HCT116 (cell line): ENCODE results near the gene DPM2. TPM values are rescaled to one million over a fixed set of nuclear protein-coding genes. Genes with fewer than 3 reads are reported as not detected.
A peak's percentile ranks its signal among the peaks of the same experiment; 100 is the strongest.

Experiments
- ATAC-seq: fragments of 200-7000 bp; cut with Tn5 transposase; 2 replicates; pipeline ENCODE4 v1.9.1; 2020; ENCODE audit warnings: mild to moderate bottlenecking, moderate library complexity
- BruUV-seq: library from RNA; stranded (reverse); fragments of 400-500 nt; replicated peaks from 2 replicates; lab custom pipeline; 2021; lab: Mats Ljungman, UMichigan
- CTCF ChIA-PET: fragments of 300-600 bp; sonication (Branson Sonifier 250); formaldehyde crosslinking; loops from one replicate; lab custom pipeline; 2021; ENCODE audit warnings: antibody characterized with exemption; lab: Charles Lee
- POLR2A ChIA-PET: fragments of 300-600, 350-600 bp; sonication (Branson Sonifier 250); formaldehyde crosslinking; loops from one replicate; lab custom pipeline; 2021; ENCODE audit warnings: antibody characterized with exemption; lab: Charles Lee
- RAD21 ChIA-PET, 2 experiments: fragments of 300-600 bp; sonication (Branson Sonifier 250); formaldehyde crosslinking; loops; one replicate each; lab custom pipeline; 2023; ENCODE audit warnings: low total read pairs in 2 of 2; ENCODE audit not compliant: uncharacterized antibody in 2 of 2, unreplicated experiment in 2 of 2, low non-redundant PET in 1 of 2; lab: Charles Lee
- DNase-seq: peaks from one replicate; pipeline ENCODE4 v3.0.0-alpha.2; 2010; ENCODE audit warnings: low read depth, low spot score
- H2AFZ ChIP-seq: fragments of 200-600 bp; shearing (Covaris generic), sonication (generic); 2 replicates; pipeline ENCODE4 v1.6.1; 2017; ENCODE audit warnings: low read depth, mixed run types, mixed read lengths, antibody characterized with exemption, low read length; ENCODE audit not compliant: poor library complexity, severe bottlenecking
- H3K27ac ChIP-seq: 2 replicates; pipeline ENCODE4 v1.5.1; 2012; ENCODE audit warnings: low read depth, low read length
- H3K27me3 ChIP-seq: fragments of 200-600 bp; sonication (generic); 2 replicates; pipeline ENCODE4 v1.6.1; 2016; ENCODE audit warnings: mixed run types, low read length, mixed read lengths; ENCODE audit not compliant: insufficient read depth
- H3K36me3 ChIP-seq, 2 experiments: fragments of 200-500 bp in 1 of 2; fragments of 200-600 bp in 1 of 2; sonication (Bioruptor generic) in 1 of 2; sonication (generic) in 1 of 2; 2 replicates each; pipeline versions ENCODE4 v1.5.1 to v1.6.1; 2014 to 2016; ENCODE audit warnings: low read length in 2 of 2, inconsistent platforms in 1 of 2, mixed read lengths in 1 of 2, mixed run types in 1 of 2; ENCODE audit not compliant: insufficient read depth in 2 of 2, control insufficient read depth in 1 of 2
- H3K4me1 ChIP-seq, 2 experiments: fragments of 200-600 bp in 1 of 2; sonication (generic) in 1 of 2; 2 replicates each; pipeline versions ENCODE4 v1.5.1 to v1.6.1; 2012 to 2017; ENCODE audit warnings: low read length in 2 of 2, inconsistent platforms in 1 of 2, mild to moderate bottlenecking in 1 of 2, mixed read lengths in 1 of 2, mixed run types in 1 of 2, moderate library complexity in 1 of 2; ENCODE audit not compliant: insufficient read depth in 2 of 2, control insufficient read depth in 1 of 2
- H3K4me2 ChIP-seq: fragments of 200-600 bp; sonication (generic); 2 replicates; pipeline ENCODE4 v1.6.1; 2017; ENCODE audit warnings: mixed run types, low read length, mixed read lengths
- H3K4me3 ChIP-seq, 2 experiments: fragments of 200-600 bp in 1 of 2; sonication (generic) in 1 of 2; replicated peaks in 1 of 2; 2 replicates each; pipeline ENCODE4 v1.5.1; 2011 to 2016; ENCODE audit warnings: low read length in 2 of 2, control low read depth in 1 of 2, low read depth in 1 of 2, mild to moderate bottlenecking in 1 of 2, mixed read lengths in 1 of 2, mixed run types in 1 of 2
- H3K79me2 ChIP-seq: fragments of 200-600 bp; sonication (generic); 2 replicates; pipeline ENCODE4 v1.6.1; 2017; ENCODE audit warnings: mild to moderate bottlenecking, mixed run types, low read length, moderate library complexity, mixed read lengths; ENCODE audit not compliant: insufficient read depth
- H3K9ac ChIP-seq: fragments of 200-600 bp; sonication (generic); 2 replicates; pipeline ENCODE4 v1.6.1; 2016; ENCODE audit warnings: low read length, mixed read lengths
- H3K9me2 ChIP-seq: fragments of 200-600 bp; sonication (generic), shearing (Covaris generic); 2 replicates; pipeline ENCODE4 v1.6.1; 2017; ENCODE audit warnings: mixed run types, mild to moderate bottlenecking, moderate library complexity; ENCODE audit not compliant: insufficient read depth
- H3K9me3 ChIP-seq, 2 experiments: fragments of 200-500 bp in 1 of 2; fragments of 200-600 bp in 1 of 2; sonication (Bioruptor generic) in 1 of 2; sonication (generic) in 1 of 2; 2 replicates each; pipeline ENCODE4 v1.6.1; 2014 to 2017; ENCODE audit warnings: low read length in 2 of 2, mixed read lengths in 2 of 2, inconsistent platforms in 1 of 2, low read depth in 1 of 2, mild to moderate bottlenecking in 1 of 2, mixed run types in 1 of 2, moderate library complexity in 1 of 2; ENCODE audit not compliant: control insufficient read depth in 1 of 2, insufficient read depth in 1 of 2
- H4K20me1 ChIP-seq: fragments of 200-600 bp; sonication (generic), shearing (Covaris generic); 2 replicates; pipeline ENCODE4 v1.6.1; 2017; ENCODE audit warnings: mixed run types, mild to moderate bottlenecking, moderate library complexity; ENCODE audit not compliant: insufficient read depth
- CBX3 ChIP-seq: IDR thresholded peaks from 2 replicates; pipeline ENCODE4 v1.6.1; 2012; ENCODE audit warnings: low read depth
- JUND ChIP-seq: IDR thresholded peaks from 2 replicates; pipeline ENCODE4 v1.6.1; 2012
- POLR2A ChIP-seq: IDR thresholded peaks from 2 replicates; pipeline ENCODE4 v1.7.0; 2011; ENCODE audit warnings: borderline replicate concordance; ENCODE audit not compliant: insufficient read depth, insufficient read length; ENCODE audit errors: extremely low read depth
- SP1 ChIP-seq: IDR thresholded peaks from 2 replicates; pipeline ENCODE4 v1.6.1; 2012; ENCODE audit warnings: low read depth
- ZNF274 ChIP-seq: fragments of 200-500 bp; sonication (Bioruptor generic); IDR thresholded peaks from 2 replicates; pipeline ENCODE4 v1.6.1; 2014; ENCODE audit warnings: mild to moderate bottlenecking, low read depth, low read length, inconsistent platforms
- intact Hi-C: fragments of 100-400 bp; cut with micrococcal nuclease; formaldehyde crosslinking; loops from 2 replicates; pipeline ENCODE4 v1.10.0; 2022
- total RNA-seq: library from RNA; stranded (reverse); gene quantifications from one replicate; pipeline ENCODE4 v1.2.1, GENCODE V29; 2021; ENCODE audit not compliant: unreplicated experiment
- TF ChIP-seq, protein P1 (sequence below): IDR thresholded peaks from 2 replicates; pipeline ENCODE4 v1.6.1; 2012
- TF ChIP-seq, protein P2 (sequence below): IDR thresholded peaks from 2 replicates; pipeline ENCODE4 v1.6.1; 2012; ENCODE audit warnings: low read depth

The DPM2 gene
- total RNA-seq, 1 experiment from 2014 or later, result 54.6 TPM

DNA sequence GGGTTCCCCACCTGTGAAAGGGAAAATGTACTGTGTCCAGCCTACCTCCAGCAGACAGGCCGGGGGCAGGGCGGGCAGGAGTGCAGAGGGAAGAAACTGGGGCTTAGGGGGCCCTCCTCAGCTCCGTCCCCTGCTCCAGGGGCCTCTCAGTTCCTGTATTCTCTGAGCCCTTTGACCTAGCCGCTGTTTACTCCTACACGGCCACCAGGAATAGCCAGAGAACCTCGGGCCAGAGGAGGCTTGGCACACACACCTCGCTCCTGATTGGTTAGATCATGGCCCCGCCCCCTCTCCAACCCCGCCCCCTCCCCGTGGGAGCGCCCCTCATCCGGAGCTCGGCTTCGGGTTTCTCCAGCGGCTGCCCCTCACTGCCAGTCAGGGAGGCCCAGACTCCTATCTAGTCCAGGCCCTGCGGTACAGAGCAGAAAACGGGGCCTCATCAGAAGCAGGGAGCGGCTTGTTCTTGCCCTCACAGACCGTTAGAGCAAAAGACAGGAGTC lies 40.4 kb downstream of the DPM2 start (continued):
- TF ChIP-seq JUND, result no peak

DNA sequence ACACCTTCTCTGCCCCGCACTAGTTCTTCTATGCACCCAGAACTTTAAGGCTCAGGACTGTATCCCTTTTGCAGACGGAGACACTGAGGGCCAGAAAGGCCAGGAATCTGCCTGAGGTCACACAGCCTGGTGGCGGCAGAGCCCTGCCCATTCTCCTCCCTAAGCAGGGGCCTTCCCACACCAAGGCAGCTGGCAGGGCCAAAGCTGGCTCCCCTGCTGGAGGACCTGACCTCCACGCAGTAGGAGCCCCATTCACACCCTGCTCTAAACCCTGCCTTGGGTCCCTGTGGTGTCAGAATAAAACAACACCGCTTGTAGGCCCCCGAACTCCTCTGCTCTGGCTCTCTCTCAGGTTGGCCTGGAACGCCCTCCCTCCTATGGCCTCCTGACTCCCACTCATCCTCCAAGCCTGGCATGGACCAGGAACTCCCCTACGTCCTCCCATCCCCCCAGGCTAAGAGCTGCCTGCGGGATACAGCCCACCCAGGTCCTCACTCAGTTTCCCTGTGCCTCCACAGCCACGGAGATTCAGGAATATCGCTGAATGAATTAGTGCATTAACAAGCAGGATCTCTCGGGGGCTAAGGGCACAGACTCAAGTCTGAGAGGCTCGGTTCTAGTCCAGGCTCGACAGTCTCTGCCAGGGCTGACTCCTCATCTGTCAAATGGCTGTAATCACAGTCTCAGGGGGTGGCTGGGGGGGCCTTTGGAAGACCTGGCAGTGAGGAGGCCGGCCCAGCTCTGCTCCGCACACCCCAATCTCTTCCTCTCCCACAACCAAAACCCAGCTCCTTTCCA lies 41.1 kb downstream of the DPM2 start:
- ChIA-PET POLR2A (interaction anchor here (1.3 to 2.2 kb wide), 2 partner anchors 20 to 23 kb away, joined by 3 to 6 read pairs; no protein-coding TSS in a partner anchor), RAD21 (interaction anchor here in 1 of 2 experiments (1.0 kb wide), 1 partner anchor 20 kb away, joined by 3 read pairs; the partner anchor contains the start of gene ST6GALNAC4), CTCF (interaction anchor here (1.5 kb wide), 1 partner anchor 27 kb away, joined by 5 read pairs; no protein-coding TSS in a partner anchor)
- Histone ChIP-seq H3K4me2 (peak overlapping the region; percentile 94; the same call in 1 of the 2 replicates), H4K20me1 (no peaks in the 10 kb centered on the region), H3K4me3 (no peak overlapping the region), H3K9me3 (peaks cover 0 to 15% of the 10 kb centered on the region in 2 experiments; a peak in 2 of 4 replicates), H3K27ac (peak overlapping the region; percentile 31; the same call in 1 of the 2 replicates), H3K9ac (no peak overlapping the region), H2AFZ (no peak overlapping the region), H3K27me3 (no peaks in the 10 kb centered on the region), H3K79me2 (peaks cover 3% of the 10 kb centered on the region; the same call in 1 of the 2 replicates), H3K36me3 (peaks cover 22 to 42% of the 10 kb centered on the region in 2 experiments), H3K9me2 (no peaks in the 10 kb centered on the region), H3K4me1 (peaks cover 17 to 35% of the 10 kb centered on the region in 2 experiments)
- ATAC-seq (no peak), DNase-seq (no peak)
- no TSS peak for BruUV-seq
- intact Hi-C loops, result no loop called here
- no peak for TF ChIP-seq SP1
- TF ChIP-seq, protein P1, sequence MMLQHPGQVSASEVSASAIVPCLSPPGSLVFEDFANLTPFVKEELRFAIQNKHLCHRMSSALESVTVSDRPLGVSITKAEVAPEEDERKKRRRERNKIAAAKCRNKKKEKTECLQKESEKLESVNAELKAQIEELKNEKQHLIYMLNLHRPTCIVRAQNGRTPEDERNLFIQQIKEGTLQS, result no peak
- TF ChIP-seq, protein P2, sequence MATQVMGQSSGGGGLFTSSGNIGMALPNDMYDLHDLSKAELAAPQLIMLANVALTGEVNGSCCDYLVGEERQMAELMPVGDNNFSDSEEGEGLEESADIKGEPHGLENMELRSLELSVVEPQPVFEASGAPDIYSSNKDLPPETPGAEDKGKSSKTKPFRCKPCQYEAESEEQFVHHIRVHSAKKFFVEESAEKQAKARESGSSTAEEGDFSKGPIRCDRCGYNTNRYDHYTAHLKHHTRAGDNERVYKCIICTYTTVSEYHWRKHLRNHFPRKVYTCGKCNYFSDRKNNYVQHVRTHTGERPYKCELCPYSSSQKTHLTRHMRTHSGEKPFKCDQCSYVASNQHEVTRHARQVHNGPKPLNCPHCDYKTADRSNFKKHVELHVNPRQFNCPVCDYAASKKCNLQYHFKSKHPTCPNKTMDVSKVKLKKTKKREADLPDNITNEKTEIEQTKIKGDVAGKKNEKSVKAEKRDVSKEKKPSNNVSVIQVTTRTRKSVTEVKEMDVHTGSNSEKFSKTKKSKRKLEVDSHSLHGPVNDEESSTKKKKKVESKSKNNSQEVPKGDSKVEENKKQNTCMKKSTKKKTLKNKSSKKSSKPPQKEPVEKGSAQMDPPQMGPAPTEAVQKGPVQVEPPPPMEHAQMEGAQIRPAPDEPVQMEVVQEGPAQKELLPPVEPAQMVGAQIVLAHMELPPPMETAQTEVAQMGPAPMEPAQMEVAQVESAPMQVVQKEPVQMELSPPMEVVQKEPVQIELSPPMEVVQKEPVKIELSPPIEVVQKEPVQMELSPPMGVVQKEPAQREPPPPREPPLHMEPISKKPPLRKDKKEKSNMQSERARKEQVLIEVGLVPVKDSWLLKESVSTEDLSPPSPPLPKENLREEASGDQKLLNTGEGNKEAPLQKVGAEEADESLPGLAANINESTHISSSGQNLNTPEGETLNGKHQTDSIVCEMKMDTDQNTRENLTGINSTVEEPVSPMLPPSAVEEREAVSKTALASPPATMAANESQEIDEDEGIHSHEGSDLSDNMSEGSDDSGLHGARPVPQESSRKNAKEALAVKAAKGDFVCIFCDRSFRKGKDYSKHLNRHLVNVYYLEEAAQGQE, result no peak
- no peak for TF ChIP-seq ZNF274
- TF ChIP-seq CBX3, result no peak
- no peak for TF ChIP-seq POLR2A
